ENCODE measurements around the gene SPTSSA.
A peak's percentile ranks its signal among the peaks of the same experiment; 100 is the strongest.

Gene SPTSSA

DNA sequence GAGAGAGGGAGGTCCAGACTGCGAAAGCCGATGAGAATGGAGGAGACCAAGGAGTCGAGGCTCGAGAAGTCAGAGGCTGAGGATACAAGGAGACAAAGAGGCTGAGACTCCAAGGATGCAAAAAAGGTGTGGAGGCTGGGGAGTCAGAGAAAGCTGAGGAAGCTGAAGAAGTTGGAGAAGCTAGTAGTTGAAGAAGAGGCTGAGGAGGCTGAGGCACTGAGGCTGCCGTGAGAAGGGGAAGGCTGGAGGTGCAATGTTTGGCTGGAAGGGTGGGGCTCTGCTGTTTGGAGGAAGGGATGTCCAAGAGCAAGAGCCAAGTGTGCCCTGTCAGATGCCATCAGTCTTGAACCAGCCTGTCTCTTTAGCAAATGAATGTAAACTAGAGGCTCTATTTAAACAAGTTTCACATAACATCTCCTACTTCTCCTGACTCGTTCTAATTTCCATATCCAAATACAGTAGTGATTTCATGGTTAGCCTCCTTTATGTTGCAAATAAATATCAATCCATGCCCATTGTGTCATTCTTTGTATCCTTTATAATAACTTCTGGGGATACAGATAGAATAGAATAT is 10.8 kb upstream of the SPTSSA start:
- no peak for DNase-seq

DNA sequence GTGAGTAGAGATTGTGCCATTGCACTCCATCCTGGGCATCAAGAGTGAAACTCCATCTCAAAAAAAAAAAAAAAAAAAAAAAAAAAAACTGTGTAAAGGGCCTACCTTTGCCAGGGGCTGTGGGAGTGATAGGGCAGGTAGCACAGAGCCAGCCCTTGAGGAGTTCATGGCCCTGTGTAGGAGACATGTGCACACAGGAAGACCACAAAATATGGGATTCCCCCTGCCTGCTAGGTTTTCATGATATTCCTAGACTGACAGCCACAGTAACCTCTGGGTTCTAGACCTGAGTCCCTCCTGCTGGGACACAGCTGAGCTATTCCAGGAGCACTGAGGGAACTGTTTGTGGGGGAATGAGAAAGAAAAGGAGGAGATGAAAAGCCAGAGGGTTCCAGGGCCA is 8.3 kb upstream of the SPTSSA start:
- DNase-seq = no peak

DNA sequence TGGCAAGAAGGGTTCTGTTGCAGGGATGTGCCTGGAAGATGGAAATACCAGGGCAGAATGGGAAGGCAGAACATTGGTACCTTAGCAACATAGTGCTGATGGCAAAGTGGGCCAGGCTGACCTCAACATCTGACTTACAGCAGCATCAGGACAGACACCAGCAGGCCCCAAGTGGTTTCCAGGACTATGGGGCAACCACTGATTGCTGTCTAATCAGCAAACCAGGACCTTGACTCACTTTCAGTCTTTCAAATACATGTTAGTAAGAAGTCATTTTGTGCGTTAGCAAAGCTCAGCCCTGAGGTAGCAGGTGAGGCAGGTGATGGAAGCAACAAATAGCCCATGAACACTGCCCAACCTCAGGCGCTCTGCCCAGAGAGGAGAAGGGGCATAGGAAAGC is 4.7 kb upstream of the SPTSSA start:
- DNase-seq = no peak

DNA sequence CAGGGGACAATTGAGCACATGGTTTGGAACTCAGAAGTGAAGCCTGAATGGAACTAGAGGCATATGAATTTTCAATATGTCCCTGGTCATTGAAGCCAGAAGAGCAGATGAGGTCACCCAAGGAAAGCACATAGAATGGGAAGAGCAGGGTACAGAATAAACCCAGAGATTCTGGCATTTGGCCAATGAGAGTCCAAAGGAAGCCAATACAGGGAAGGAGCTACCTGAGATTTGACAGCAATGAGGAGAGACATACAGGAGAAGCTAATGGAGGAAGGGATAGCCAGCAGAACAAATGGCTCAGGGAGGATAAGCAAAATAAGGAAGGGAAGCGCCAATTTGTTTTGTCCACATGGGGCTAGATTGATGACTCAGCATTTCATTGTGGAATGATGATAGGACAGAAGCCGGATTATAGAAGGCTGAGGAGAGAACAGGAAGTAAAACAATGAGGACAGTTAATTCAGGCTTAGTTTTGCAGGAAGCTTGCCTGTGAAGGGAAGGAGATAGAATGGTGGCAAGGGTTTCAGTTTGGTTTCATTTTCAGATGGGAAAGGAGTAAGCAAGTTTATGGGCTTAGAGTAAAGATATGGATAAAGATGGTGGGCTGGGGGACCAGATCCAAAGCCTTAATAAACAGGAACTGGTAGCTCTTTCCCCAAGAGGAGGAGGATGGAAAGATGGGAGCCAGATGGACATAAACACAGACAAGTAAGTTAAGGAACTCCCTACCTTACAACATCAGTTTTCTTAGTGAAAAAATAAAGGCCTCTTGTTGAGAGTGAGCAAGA is 3.2 kb upstream of the SPTSSA start:
- peak in 1 of 51 donors; percentile 2 for DNase-seq

DNA sequence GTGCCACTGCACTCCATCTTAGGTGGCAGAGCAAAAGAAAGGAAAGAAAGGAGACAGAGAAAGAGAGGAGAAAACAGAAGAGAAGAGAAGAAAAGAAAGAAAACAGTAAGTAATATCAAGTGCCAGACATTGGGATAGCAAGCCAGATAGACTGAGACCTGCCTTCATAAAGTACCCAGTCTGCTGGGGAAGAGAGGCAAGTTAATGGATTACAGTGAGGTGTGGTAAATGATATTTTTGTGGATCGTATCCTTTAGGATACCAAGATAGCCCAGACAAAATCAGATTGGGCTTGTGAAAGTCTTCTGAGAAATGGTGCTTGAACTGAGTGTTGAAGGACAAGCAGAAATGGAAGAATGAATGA is 1.5 kb upstream of the SPTSSA start:
- DNase-seq = no peak

DNA sequence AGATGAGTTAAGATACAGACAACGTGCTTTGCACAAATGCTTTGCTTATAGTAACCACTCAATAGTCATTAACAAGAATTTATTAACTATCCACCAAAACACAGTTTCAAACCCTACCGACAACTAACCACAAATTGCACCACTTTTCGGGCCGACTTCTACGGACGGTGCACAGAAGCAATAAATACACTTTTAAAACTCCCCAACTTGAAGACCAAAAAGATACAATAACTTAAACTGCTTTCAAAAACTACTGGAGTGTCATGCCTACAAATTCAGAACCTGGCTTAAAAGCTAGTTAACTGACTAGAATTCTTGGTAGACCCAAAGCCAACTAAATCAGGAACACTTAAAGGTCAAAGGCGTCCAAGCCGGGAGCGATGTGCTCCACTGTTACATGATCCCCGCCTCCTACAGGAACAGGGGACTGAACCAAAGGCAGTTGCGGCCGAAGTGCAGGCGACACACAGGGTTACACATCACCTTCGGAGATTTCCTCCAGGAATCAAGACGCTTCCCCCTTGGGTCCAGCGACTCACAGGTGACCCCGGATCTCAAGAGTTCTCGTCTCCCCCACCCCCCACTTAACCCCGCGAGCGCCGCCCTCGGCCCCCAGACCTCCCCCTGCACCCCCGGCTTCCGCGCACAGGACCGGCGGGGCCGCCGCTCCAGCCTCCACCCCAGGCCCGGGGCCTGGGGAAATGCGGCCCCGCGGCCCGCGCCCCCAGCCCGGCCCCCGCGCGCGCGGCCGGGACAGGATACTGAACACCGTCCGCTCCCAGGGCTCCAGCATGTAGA is 507 bp downstream of the SPTSSA start:
- peak in 35 of 51 donors; percentile 2 to 62 (median 27) for DNase-seq

DNA sequence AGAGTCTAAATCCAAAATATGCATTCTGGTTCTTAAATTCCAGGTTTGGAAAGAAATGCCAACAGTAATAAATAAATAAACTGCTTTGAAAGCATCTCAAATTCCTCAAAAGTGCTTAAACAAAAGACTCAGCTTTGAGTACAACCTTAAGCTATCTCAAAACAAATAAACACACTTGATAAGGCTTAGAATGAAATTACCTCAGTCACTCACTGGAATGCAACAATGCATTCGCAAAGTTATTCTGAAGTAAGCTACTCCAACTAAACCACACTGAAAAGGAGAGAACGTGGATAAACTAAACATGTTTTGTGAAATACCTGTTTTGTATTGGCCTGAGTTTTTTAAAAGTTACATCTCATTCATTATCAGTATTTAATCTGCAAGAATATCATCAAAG is 1.2 kb downstream of the SPTSSA start:
- DNase-seq = no peak

DNA sequence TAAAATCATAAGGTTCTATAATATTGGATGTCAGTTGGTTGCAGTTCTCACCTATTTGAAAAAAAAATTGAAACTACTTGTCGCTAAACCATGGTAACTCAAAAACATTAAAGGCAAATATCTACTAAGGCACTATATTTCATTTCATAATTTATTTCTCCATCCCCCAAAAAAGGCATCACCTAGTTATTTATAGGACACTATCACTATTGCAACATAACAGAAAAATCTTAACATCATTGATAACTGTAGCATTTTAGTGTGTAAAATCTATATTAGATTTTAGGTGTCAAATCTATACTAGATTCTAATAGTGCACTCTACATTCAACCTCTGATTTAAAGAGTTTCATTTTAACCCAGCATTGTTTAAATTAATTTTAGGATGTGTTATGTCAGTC is 1.7 kb downstream of the SPTSSA start:
- DNase-seq = no peak

DNA sequence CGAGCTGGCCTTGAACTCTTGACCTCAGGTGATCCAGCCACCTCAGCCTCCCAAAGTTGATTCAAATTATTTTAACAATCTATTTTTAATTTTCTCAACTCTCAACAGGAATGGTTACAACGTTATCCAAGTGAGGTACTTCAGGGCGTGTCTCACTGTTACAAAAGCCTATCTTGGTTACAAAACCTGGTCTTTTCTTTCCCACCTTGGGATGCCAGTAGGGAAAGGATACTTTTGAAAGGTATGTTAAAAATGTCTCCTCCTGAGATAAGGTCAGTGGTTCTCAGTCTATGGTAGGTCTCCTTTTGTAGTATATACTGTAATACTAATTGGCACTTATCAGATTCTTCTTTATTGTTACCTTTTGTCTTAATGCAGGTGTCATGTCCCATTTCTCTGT is 4.9 kb downstream of the SPTSSA start:
- DNase-seq = no peak

DNA sequence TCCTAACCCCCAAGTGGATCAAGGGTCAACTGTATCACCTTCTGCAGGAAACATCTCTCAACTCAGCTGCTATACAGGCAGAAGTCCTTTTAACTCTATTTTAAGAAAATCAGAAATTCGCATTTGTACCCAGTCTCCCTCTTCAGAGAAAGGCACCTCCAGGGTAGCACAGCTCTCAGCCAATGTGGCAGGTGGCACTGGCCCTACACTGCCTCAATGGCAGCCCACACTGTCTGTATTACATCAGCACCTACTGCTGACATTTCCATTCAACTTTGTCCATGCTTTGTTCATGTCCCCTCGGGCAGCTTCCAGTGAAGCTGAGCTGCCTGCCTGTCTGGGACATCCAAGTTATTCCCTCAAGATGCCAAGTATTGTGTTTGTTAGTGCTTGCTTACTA is 8.8 kb downstream of the SPTSSA start:
- peak in 10 of 51 donors; percentile 1 to 20 (median 6) for DNase-seq

DNA sequence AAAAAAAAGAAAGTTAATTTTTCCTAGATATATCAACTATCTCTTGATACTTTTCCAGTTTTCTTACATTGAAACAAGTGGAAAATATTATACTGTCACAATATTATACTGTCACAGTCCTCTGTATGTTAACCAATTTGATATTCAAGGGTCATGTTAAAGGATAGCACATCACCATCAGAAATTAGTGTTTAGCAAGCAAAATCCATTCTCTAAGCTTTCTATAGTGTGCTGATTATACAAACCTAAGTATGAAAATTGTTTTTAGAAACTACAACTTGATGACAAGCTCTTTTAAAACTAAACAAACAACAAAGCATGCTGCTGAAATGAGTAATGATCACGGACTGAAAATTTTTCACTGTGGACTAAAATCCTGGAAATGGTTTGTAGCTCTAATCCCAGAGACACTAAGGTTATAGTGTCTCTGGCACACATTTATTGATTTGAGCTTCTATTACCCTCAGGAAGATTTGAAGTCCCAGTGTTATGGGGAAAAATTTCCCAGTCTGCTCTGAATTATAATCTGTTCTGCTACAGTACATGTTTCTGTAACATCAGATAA is 9.7 kb downstream of the SPTSSA start:
- DNase-seq = no peak

DNA sequence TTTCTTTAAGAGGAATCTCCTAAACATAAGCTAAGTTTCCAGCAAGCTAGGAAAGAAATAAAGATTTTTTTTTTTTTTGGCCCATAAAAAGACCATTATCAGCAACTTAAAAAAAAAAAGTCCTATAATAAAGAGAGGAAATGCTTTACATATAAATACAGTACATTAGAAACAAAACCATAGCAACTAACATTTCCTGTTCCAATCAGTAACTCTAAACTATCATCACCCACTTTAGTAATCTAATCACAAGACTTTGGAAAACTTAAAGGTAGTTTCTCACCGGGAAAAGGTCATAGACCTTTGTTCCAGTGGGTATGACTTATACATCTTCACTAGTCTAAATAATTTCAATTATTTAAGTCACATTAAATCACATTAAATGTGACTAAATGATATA is 11.1 kb downstream of the SPTSSA start:
- DNase-seq = no peak

DNA sequence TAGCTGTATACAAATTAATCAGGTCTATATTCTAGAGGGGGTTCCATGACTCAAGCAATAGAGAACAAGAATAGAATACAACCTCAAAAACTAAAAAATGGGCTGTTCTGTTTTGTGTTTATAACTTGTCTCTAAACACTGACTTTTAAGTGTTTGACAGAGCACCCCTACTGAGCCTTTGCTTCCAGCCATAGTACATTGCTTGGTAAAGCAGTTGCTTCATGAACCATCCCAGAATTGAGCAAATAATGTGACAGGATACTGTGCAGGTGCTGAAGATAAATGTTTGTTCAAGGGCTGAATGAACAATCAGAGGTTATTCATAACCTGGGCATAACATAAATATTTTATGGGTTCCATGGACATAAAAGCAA is 11.5 kb downstream of the SPTSSA start:
- DNase-seq = no peak

DNA sequence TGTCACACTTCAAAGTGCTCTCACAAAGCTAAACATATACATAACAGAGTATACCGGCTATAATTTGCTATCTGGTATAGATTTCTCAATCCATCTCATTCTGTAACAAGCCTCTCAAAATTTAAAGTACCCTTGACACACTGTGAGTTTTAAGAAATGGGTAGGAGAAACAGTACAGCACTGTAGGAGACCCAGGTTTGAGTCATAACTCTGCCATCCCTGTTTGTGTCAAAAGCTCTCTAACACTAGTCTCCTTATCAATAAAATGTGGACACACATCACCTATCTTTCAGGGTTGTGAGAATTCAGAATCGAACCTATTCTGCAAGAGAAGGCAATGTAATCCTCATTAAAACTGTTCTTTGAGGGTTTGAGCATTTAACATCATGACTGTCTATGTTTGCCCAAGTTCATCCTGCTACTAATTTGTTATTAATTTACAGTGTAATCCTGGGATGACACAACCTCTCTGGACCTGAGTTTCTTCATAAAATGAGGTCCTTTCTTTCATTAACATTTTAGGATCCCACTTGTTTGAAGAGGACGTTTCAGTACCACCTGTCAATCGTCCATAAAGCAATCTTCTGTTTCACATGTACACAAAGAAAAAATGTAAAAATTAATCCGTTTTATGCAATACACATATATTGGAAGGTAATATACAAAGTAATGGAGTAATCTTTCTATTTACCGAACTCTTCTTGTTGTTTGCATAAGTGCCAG is 12.1 kb downstream of the SPTSSA start:
- no peak for DNase-seq

DNA sequence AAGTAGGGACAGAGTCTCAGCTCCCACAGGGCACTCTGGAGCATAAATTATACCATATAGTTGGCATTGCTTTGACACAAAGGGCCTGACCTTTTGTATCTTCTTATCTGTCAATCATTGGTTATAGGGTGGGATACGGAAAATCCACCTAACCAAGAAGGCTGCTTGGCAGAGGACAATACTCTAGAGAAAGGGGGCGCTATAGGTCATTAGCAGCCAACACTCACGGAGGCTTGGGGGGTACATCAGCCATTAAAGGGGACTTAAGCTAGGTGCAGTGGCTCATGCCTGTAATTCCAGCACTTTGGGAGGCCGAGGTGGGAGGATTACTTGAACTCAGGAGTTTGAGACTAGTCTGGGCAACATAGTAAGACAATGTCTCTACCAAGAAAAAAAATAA is 22.9 kb downstream of the SPTSSA start:
- no peak for DNase-seq

DNA sequence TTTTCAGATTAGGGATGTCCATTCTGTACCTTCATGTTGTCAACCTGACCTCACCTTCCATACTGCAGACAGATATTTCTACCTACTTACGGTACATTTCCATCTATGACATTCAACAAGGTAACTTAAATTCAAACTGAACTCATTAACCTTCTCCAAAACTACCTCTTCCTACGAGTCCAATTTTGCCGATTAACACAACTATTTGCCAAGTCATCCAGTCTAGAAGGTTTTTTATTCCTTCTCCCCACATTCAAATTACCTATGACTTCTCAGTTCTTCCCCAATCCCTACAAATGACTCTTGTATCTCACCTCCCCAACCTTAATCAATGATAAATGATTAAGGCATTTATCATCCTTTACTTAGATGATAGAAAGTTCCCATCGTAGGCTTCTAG is 23.6 kb downstream of the SPTSSA start:
- DNase-seq = no peak

DNA sequence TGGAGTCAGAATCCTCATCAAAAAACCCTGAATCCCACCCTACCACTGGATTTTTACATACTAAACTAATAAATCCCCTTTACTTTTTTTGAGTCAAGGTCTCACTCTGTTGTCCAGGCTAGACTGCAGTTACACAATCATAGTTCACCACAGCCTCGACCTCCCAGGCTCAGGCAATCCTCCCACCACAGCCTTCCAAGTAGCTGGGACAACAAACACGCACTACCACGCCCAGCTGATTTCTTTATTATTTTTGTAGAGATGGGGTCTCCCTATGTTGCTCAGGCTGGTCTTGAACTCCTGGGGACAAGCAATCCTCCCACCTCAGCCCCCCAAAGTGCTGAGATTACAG is 24.3 kb downstream of the SPTSSA start:
- DNase-seq = no peak

DNA sequence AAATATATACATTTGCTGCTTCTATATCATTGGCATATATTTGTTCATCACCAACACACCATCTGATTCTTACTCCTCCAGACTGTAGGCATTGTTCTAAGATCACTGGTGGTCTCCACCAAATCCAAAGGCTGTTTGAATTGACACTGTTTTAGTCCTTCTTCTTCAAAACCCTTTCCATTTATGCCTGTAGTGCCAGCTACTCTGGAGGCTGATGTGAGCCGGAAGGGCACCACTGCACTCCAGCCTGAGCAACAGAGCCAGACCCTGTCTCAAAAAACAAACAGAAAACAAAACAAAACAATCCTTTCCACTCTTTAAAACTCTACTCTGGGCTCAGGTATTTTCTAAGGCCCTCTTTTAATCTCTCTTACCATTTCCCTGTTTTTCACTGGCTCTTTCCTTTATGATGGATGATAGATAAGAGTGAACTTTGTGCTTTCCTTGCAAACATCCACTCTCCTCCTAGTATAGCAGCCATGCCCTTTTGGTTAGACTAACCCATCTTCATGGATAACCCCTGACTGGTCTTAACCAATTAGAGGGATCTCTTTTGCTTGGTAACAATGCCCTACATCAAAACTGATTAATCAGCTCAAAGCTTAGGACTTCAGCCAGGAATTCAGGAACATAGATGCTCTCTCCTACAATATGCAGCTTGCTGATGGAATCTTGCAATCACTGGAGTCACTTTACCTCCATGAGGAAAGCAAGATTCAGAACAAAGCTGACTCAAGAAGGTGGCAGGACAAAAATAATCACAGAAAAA is 24.9 kb downstream of the SPTSSA start:
- no peak for DNase-seq

DNA sequence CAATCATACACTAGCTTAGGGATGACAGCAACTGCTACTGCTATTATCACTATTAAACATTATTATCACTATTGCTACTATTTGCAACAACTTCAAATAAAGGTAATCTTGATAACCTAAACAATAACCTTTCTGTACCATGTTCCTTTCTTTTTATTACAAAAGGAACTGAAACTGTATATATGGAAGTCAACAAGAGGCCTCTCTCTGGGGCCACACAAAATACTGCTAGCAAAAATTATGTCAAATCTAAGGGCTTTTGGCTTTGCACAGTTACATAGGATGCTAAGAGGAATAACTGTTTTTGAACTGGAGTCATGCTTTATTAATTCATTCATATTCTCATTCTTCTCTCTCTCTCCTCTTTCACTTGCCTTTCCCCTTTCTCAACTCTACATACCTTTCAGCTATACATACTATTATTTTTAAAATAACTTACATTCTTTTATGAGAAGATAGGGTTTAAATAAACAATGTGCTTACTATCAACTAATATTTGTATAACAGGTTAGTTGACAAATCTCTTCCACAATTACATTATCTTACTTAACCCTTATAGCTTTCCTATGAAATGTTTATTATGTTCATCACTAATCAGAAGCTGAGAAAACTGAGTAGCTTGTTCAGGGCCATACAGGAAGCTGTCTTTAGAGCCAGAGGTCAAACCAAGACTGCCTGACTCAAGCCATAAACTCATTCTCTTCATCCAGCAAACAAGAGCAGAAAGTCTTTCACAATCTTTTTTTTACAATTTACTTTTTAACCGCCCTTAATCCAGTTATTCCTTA is 25.7 kb downstream of the SPTSSA start:
- no peak for DNase-seq

DNA sequence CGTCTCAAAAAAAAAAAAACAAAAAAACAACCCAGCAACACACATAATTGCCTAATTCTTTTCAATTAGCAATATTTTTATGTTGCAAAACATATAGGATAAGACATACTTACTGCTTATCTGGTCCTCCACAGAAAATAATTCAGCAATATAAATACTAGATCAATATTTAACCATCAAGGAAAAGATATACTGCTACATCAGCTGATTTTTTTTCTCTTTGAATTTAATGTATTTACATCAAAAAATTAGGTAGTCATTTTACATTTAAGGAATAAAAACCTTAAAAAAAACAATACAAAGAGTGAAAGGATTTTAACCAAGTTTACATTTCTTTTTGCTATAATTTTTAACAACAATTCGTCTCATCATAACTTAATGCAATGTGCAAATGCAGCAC is 28.1 kb downstream of the SPTSSA start:
- no peak for DNase-seq
